GM23338 (cell line): ENCODE data around the gene SF3B1. TPM values are rescaled to one million over a fixed set of nuclear protein-coding genes. Genes with fewer than 3 reads are reported as not detected.

Experiments used
- ATAC-seq: fragments of 200-7000 bp; cut with Tn5 transposase; 3 replicates; pipeline ENCODE4 v1.9.1; 2020
- DNase-seq: peaks from one replicate; pipeline ENCODE4 v3.0.0-alpha.2; 2015; ENCODE audit warnings: low spot score
- H2AFZ ChIP-seq: fragments of 200-600 bp; sonication (generic); 2 replicates; pipeline ENCODE4 v1.8.0; 2016; ENCODE audit warnings: antibody characterized with exemption, mild to moderate bottlenecking, moderate library complexity
- H3F3A ChIP-seq: fragments of 200-600 bp; sonication (generic); replicated peaks from 2 replicates; pipeline ENCODE4 v1.8.0; 2017; ENCODE audit warnings: antibody characterized with exemption, mixed run types, low read depth
- H3K27ac ChIP-seq: fragments of 200-600 bp; sonication (generic); 2 replicates; pipeline ENCODE4 v1.6.1; 2016; ENCODE audit warnings: low read depth
- H3K27me3 ChIP-seq: fragments of 200-600 bp; sonication (generic); 2 replicates; pipeline ENCODE4 v1.8.0; 2016; ENCODE audit warnings: mild to moderate bottlenecking, mixed run types, moderate library complexity; ENCODE audit not compliant: insufficient read depth
- H3K36me3 ChIP-seq: fragments of 200-600 bp; sonication (generic); 2 replicates; pipeline ENCODE4 v1.8.0; 2016; ENCODE audit warnings: mild to moderate bottlenecking; ENCODE audit not compliant: insufficient read depth
- H3K4me1 ChIP-seq: fragments of 200-600 bp; sonication (generic); 2 replicates; pipeline ENCODE4 v1.8.0; 2016; ENCODE audit warnings: mild to moderate bottlenecking, moderate library complexity; ENCODE audit not compliant: insufficient read depth
- H3K4me2 ChIP-seq: fragments of 200-600 bp; sonication (generic); 2 replicates; pipeline ENCODE4 v1.7.1; 2017; ENCODE audit warnings: mixed run types
- H3K4me3 ChIP-seq: fragments of 200-600 bp; sonication (generic); 2 replicates; pipeline ENCODE4 v1.6.1; 2016; ENCODE audit warnings: mixed run types
- H3K79me2 ChIP-seq: fragments of 200-600 bp; sonication (generic); replicated peaks from 2 replicates; pipeline ENCODE4 v1.8.0; 2017; ENCODE audit warnings: mild to moderate bottlenecking; ENCODE audit not compliant: insufficient read depth
- H3K9me2 ChIP-seq: fragments of 200-600 bp; sonication (generic); 2 replicates; pipeline ENCODE4 v1.8.0; 2017; ENCODE audit not compliant: insufficient read depth
- H4K20me1 ChIP-seq: fragments of 200-600 bp; sonication (generic); replicated peaks from 2 replicates; pipeline ENCODE4 v1.8.0; 2017; ENCODE audit warnings: mild to moderate bottlenecking; ENCODE audit not compliant: insufficient read depth
- H3K27ac Mint-ChIP-seq: 2 replicates; pipeline ENCODE4 v1.8.0; 2020; ENCODE audit warnings: inconsistent platforms, mild to moderate bottlenecking, moderate library complexity, mixed read lengths
- H3K27me3 Mint-ChIP-seq: 3 replicates; pipeline ENCODE4 v1.8.0; 2022; ENCODE audit warnings: low read depth, mild to moderate bottlenecking, moderate library complexity, mixed read lengths, inconsistent platforms; ENCODE audit not compliant: insufficient read depth, poor library complexity
- H3K36me3 Mint-ChIP-seq: 3 replicates; pipeline ENCODE4 v1.8.0; 2021; ENCODE audit warnings: low read depth, mild to moderate bottlenecking, inconsistent platforms, moderate library complexity, mixed read lengths
- H3K4me1 Mint-ChIP-seq: 3 replicates; pipeline ENCODE4 v1.8.0; 2020; ENCODE audit warnings: mild to moderate bottlenecking, inconsistent platforms, mixed read lengths
- H3K4me3 Mint-ChIP-seq: 3 replicates; pipeline ENCODE4 v1.8.0; 2021; ENCODE audit warnings: moderate library complexity, mild to moderate bottlenecking, inconsistent platforms, mixed read lengths
- H3K9me3 Mint-ChIP-seq: 3 replicates; pipeline ENCODE4 v1.8.0; 2020; ENCODE audit warnings: moderate library complexity, mild to moderate bottlenecking, inconsistent platforms, mixed read lengths
- CREB1 ChIP-seq: fragments of 250-450 bp; sonication (Bioruptor Pico); IDR thresholded peaks from 2 replicates; pipeline ENCODE4 v1.5.0; 2020; ENCODE audit warnings: low read depth, mild to moderate bottlenecking, moderate library complexity
- CTCF ChIP-seq, 2 experiments: fragments of 200-600 bp in 1 of 2; sonication (generic) in 1 of 2; conservative IDR thresholded peaks; 2 replicates each; pipeline versions ENCODE4 v1.5.1 to v1.6.1; 2016 to 2017; ENCODE audit warnings: antibody characterized with exemption in 2 of 2, low read depth in 2 of 2, mild to moderate bottlenecking in 2 of 2, moderate library complexity in 1 of 2
- ETS1 ChIP-seq: IDR thresholded peaks from 2 replicates; pipeline ENCODE4 v1.6.1; 2016; ENCODE audit warnings: antibody characterized with exemption
- EZH2 ChIP-seq: fragments of 200-600 bp; sonication (generic); IDR thresholded peaks from one replicate; pipeline ENCODE4 v1.8.0; 2017; ENCODE audit warnings: antibody characterized with exemption, mild to moderate bottlenecking, low read depth; ENCODE audit not compliant: unreplicated experiment
- EZH2phosphoT487 ChIP-seq: fragments of 200-600 bp; sonication (generic); IDR thresholded peaks from one replicate; pipeline ENCODE4 v1.8.1; 2018; ENCODE audit warnings: antibody characterized with exemption; ENCODE audit not compliant: unreplicated experiment
- JUNB ChIP-seq: IDR thresholded peaks from one replicate; pipeline ENCODE4 v1.6.1; 2016; ENCODE audit warnings: antibody characterized with exemption; ENCODE audit not compliant: unreplicated experiment
- NANOG ChIP-seq: IDR thresholded peaks from 2 replicates; pipeline ENCODE4 v1.6.1; 2016; ENCODE audit warnings: antibody characterized with exemption, borderline replicate concordance
- REST ChIP-seq: IDR thresholded peaks from one replicate; pipeline ENCODE4 v1.6.1; 2018; ENCODE audit warnings: antibody characterized with exemption; ENCODE audit not compliant: unreplicated experiment
- STAT1 ChIP-seq: IDR thresholded peaks from one replicate; pipeline ENCODE4 v1.6.1; 2016; ENCODE audit warnings: antibody characterized with exemption; ENCODE audit not compliant: unreplicated experiment
- ZNF114 ChIP-seq: fragments of 250-450 bp; sonication (Bioruptor Pico); IDR thresholded peaks from 2 replicates; pipeline ENCODE4 v1.5.0; 2020; ENCODE audit warnings: mild to moderate bottlenecking, moderate library complexity
- ZNF331 ChIP-seq: fragments of 250-450 bp; sonication (Bioruptor Pico); IDR thresholded peaks from 2 replicates; pipeline ENCODE4 v1.5.0; 2020; ENCODE audit warnings: low read depth, mild to moderate bottlenecking, moderate library complexity
- ZNF462 ChIP-seq: fragments of 250-450 bp; sonication (Bioruptor Pico); IDR thresholded peaks from 2 replicates; pipeline ENCODE4 v1.5.0; 2020; ENCODE audit warnings: mild to moderate bottlenecking, moderate library complexity
- polyA plus RNA-seq: library from polyadenylated mRNA; unstranded; fragments of >200 nt; fragmentation: Nextera tagmentation; extraction: Ambion mirVana; gene quantifications from 2 replicates; pipeline ENCODE4 v1.2.1, GENCODE V29; 2016
- total RNA-seq: library from RNA; depleted of rRNA; stranded (reverse); fragments of >200 nt; shearing (Covaris generic); gene quantifications from 2 replicates; pipeline ENCODE4 v1.2.3, GENCODE V29; 2014

The SF3B1 gene
- total and polyA plus RNA-seq, 2 experiments from 2014 or later, result 238 to 340 TPM

- no peak for TF ChIP-seq ETS1
Measured at GRCh38 chr2:197377670-197378069, 57.2 kb downstream of the SF3B1 start (continued).

GRCh38 chr2:197372592-197372991, 62.2 kb downstream of the SF3B1 start:
- Histone ChIP-seq H2AFZ (peak overlapping the region; percentile 38; the same call in 1 of the 2 replicates), H3K4me3 (no peak overlapping the region), H3F3A (no peaks in the 10 kb centered on the region), H3K27ac (no peak overlapping the region), H3K9me2 (no peaks in the 10 kb centered on the region), H3K27me3 (no peaks in the 10 kb centered on the region), H3K36me3 (no peaks in the 10 kb centered on the region), H3K4me1 (no peaks in the 10 kb centered on the region), H3K79me2 (no peaks in the 10 kb centered on the region), H4K20me1 (no peaks in the 10 kb centered on the region), H3K4me2 (no peak overlapping the region)
- no peaks in the 10 kb centered on the region; the same call in 2 of the 3 replicates for H3K36me3 Mint-ChIP-seq
- ATAC-seq (no peak; the same call in 2 of the 3 replicates), DNase-seq (no peak)
- no peaks in the 10 kb centered on the region; the same call in 2 of the 3 replicates for H3K9me3 Mint-ChIP-seq
- no peaks in the 10 kb centered on the region for H3K4me1 Mint-ChIP-seq
- no peak overlapping the region for H3K27ac Mint-ChIP-seq
- H3K4me3 Mint-ChIP-seq, result no peak overlapping the region
- peaks cover 9% of the 10 kb centered on the region for H3K27me3 Mint-ChIP-seq
- TF ChIP-seq EZH2 (no peak), STAT1 (no peak), JUNB (no peak), ZNF114 (CRISPR knock-in tag) (no peak), EZH2phosphoT487 (no peak), CREB1 (CRISPR knock-in tag) (no peak), REST (no peak), ETS1 (no peak), ZNF462 (no peak), ZNF331 (CRISPR knock-in tag) (no peak), NANOG (no peak), CTCF (conservative IDR thresholded peaks at IDR 0.05; ENCODE audit: low read depth in 2 of 2) (no peak)
